ENCODE data around the gene NR2C2. TPM values are rescaled to one million over a fixed set of nuclear protein-coding genes. Genes with fewer than 3 reads are reported as not detected.

The NR2C2 gene
- total and polyA plus RNA-seq, 9 of the 15 experiments (the other 6 are each of a cell fraction or from before 2014, with no cell fraction given), result 6.1 to 33.0 (median 14.6) TPM

- TF ChIP-seq MTA3 (IDR thresholded peaks at IDR 0.05; ENCODE audit: borderline replicate concordance) (peak; percentile 56; the same call in 1 of the 2 replicates), ZBTB33 (CRISPR knock-in tag; IDR thresholded peaks at IDR 0.05) (peak; percentile 81; the same call in 1 of the 2 replicates), CBX1 (IDR thresholded peaks at IDR 0.05; ENCODE audit: low read depth) (0 out of 2 replicates have a peak, but pooled peaks have one; percentile 69), ARID1B (IDR thresholded peaks at IDR 0.05) (peak; percentile 99), GABPA (tag; conservative IDR thresholded peaks at IDR 0.05; ENCODE audit: low read depth) (peak; percentile 54; the same call in 1 of the 2 replicates), THAP12 (CRISPR knock-in tag; IDR thresholded peaks at IDR 0.05) (no peak), TOE1 (IDR thresholded peaks at IDR 0.05; ENCODE audit: borderline replicate concordance) (peak; percentile 65), TOE1 (CRISPR knock-in tag; IDR thresholded peaks at IDR 0.05; ENCODE audit: borderline replicate concordance, low read depth) (no peak; the same call in 1 of the 2 replicates), ZNF395 (CRISPR knock-in tag; IDR thresholded peaks at IDR 0.05) (peak; percentile 99), CTBP1 (IDR thresholded peaks at IDR 0.05; ENCODE audit: borderline replicate concordance) (peak; percentile 85; the same call in 1 of the 2 replicates), E2F5 (CRISPR knock-in tag; IDR thresholded peaks at IDR 0.05) (0 out of 2 replicates have a peak, but pooled peaks have one; percentile 71), KLF6 (CRISPR knock-in tag; IDR thresholded peaks at IDR 0.05; ENCODE audit: borderline replicate concordance) (0 out of 2 replicates have a peak, but pooled peaks have one; percentile 24), NBN (IDR thresholded peaks at IDR 0.05; ENCODE audit: low read depth) (peak; percentile 89), FOXK2 (conservative IDR thresholded peaks at IDR 0.05 in 1 of 2, IDR thresholded peaks at IDR 0.05 in 1 of 2; ENCODE audit: low read depth in 2 of 2) (peak; percentile 62 to 82; a peak in 3 of 4 replicates), RHOXF2B (CRISPR knock-in tag; conservative IDR thresholded peaks at IDR 0.05) (no peak), NCOR1 (IDR thresholded peaks at IDR 0.05) (peak; percentile 98), ZNF124 (CRISPR knock-in tag; IDR thresholded peaks at IDR 0.05) (no peak)
- TF ChIP-seq, protein P1, sequence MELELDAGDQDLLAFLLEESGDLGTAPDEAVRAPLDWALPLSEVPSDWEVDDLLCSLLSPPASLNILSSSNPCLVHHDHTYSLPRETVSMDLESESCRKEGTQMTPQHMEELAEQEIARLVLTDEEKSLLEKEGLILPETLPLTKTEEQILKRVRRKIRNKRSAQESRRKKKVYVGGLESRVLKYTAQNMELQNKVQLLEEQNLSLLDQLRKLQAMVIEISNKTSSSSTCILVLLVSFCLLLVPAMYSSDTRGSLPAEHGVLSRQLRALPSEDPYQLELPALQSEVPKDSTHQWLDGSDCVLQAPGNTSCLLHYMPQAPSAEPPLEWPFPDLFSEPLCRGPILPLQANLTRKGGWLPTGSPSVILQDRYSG (tag; conservative IDR thresholded peaks at IDR 0.05; ENCODE audit: low read depth), result peak; percentile 85
Measured at GRCh38 chr3:15052335-15053242, 105.2 kb downstream of the NR2C2 start (continued).
